Neutrophil (primary cell): Measurements from ENCODE around the gene SLC37A2.
"Not testable (repeated sequence)": the region's sequence is repeated elsewhere in the genome, so short reads cannot be mapped to it uniquely, and the experiment has no call there.

Experiments
- H3K27ac ChIP-seq: fragments of 200-600 bp; sonication (generic); 2 replicates; pipeline ENCODE4 v1.5.1; 2016; ENCODE audit warnings: mild to moderate bottlenecking, moderate library complexity
- H3K27me3 ChIP-seq: fragments of 200-600 bp; sonication (generic); 2 replicates; pipeline ENCODE4 v1.6.0; 2016; ENCODE audit warnings: mild to moderate bottlenecking
- H3K36me3 ChIP-seq: fragments of 200-600 bp; sonication (generic); 2 replicates; pipeline ENCODE4 v1.5.1; 2017
- H3K4me1 ChIP-seq, 2 experiments: fragments of 200-600 bp in 1 of 2; sonication (generic) in 1 of 2; 1 replicate in 1 of 2; 2 replicates in 1 of 2; pipeline versions ENCODE4 v1.5.1 to v1.6.1; 2013 to 2016; ENCODE audit warnings: low read depth in 1 of 2, low read length in 1 of 2, mild to moderate bottlenecking in 1 of 2, moderate library complexity in 1 of 2; ENCODE audit not compliant: control insufficient read depth in 1 of 2, insufficient read depth in 1 of 2
- H3K4me3 ChIP-seq, 2 experiments: fragments of 200-600 bp in 1 of 2; sonication (generic) in 1 of 2; 1 replicate in 1 of 2; 2 replicates in 1 of 2; pipeline ENCODE4 v1.5.1; 2013 to 2016; ENCODE audit warnings: low read depth in 1 of 2, low read length in 1 of 2, mild to moderate bottlenecking in 1 of 2, moderate library complexity in 1 of 2
- H3K9me3 ChIP-seq: fragments of 200-600 bp; sonication (generic); 2 replicates; pipeline ENCODE4 v1.5.1; 2016
- TF ChIP-seq, protein P1 (sequence below): fragments of 200-600 bp; sonication (generic); IDR thresholded peaks from 2 replicates; pipeline ENCODE4 v1.5.1; 2016; ENCODE audit warnings: antibody characterized with exemption

The SLC37A2 gene

DNA sequence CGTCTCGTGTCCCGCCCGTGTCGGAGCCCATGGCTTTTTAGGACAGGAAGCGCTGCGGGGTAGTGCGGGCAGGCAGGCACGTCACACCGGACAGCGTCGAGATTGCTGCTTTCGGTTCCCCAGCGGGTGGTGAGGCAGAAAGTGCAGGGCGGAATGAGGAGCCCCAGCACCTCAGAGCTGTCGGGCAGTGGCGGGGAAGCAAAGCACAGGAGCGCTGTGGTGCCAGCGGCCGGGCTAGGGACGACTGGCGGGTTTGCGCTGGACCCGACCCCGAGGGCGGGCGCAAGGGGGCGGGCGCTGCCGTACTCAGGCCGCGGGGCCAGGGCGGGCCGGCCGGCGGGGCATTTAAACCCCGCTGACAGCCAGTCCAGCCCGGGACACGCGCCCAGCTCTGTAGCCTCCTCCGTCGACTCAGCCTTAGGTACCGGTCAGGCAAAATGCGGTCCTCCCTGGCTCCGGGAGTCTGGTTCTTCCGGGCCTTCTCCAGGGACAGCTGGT is at the start of gene SLC37A2:
TSS of gene SLC37A2 (plus strand) at position 375 of the 498 bp plus-strand sequence. CDS start at position 438, 63 bp downstream.
- TF ChIP-seq, protein P1, sequence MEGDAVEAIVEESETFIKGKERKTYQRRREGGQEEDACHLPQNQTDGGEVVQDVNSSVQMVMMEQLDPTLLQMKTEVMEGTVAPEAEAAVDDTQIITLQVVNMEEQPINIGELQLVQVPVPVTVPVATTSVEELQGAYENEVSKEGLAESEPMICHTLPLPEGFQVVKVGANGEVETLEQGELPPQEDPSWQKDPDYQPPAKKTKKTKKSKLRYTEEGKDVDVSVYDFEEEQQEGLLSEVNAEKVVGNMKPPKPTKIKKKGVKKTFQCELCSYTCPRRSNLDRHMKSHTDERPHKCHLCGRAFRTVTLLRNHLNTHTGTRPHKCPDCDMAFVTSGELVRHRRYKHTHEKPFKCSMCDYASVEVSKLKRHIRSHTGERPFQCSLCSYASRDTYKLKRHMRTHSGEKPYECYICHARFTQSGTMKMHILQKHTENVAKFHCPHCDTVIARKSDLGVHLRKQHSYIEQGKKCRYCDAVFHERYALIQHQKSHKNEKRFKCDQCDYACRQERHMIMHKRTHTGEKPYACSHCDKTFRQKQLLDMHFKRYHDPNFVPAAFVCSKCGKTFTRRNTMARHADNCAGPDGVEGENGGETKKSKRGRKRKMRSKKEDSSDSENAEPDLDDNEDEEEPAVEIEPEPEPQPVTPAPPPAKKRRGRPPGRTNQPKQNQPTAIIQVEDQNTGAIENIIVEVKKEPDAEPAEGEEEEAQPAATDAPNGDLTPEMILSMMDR = peak; percentile 56
- H3K9me3 ChIP-seq = no peaks in the 10 kb centered on the region
- peaks cover 77% of the 10 kb centered on the region for H3K27me3 ChIP-seq
- no peaks in the 10 kb centered on the region for H3K36me3 ChIP-seq
- peak within 1 kb of the TSS; percentile 75 for H3K27ac ChIP-seq
- H3K4me1 ChIP-seq = peaks cover 3 to 8% of the 10 kb centered on the region in 2 experiments
- peak within 1 kb of the TSS; percentile 56 to 65 for H3K4me3 ChIP-seq

DNA sequence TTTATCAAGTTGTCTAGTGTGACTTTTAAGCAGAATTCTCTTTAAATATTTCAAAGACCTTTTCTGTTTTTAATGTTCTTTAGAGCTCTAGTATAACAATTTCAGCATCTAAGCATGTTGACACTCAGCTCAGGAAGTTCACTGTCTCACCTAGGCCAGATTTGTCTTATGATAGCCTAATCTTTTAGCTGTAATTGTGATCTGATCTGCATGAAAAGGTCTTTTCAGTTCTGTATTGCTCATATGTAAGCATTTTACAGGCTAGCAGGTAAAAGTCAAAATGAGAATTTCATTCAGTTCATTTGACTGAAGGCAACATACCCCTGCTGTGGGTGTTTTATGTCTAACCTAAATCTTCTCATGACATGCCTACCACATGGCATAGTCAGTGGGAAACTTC is 46.7 kb upstream of the SLC37A2 start:
- no peaks in the 10 kb centered on the region for H3K9me3 ChIP-seq
- no peaks in the 10 kb centered on the region for H3K36me3 ChIP-seq
- H3K4me3 ChIP-seq = no peak overlapping the region
- no peaks in the 10 kb centered on the region for H3K4me1 ChIP-seq
- no peaks in the 10 kb centered on the region for H3K27me3 ChIP-seq
- TF ChIP-seq, protein P1 = no peak
- H3K27ac ChIP-seq = no peak overlapping the region

- no peaks in the 10 kb centered on the region for H3K4me1 ChIP-seq
- H3K27ac ChIP-seq = no peak overlapping the region
- no peaks in the 10 kb centered on the region for H3K36me3 ChIP-seq
- TF ChIP-seq, protein P1 = no peak
- no peak overlapping the region for H3K4me3 ChIP-seq
- H3K27me3 ChIP-seq = no peaks in the 10 kb centered on the region
- no peaks in the 10 kb centered on the region for H3K9me3 ChIP-seq
Measured at GRCh38 chr11:125020342-125020741, 42.8 kb upstream of the SLC37A2 start.

DNA sequence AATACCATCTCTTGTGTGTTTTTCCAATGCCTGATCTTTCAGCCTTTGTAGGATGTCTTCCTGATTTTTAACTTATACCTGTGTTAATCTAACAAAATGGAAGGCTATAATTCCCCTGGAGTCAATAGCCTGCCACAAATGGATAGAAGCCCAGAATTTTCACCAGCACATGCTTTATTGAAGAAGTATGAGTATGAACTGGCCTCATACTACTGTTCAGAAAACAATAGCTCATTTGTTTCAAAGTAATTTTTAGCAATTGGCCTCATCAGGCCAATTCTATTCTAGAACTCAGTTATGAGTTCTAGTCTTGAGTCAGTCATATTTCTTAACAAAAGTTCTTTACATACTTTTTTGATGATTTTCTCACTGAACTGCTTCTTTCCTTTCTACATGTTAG is 40.6 kb upstream of the SLC37A2 start:
- Histone ChIP-seq H3K4me1 (no peaks in the 10 kb centered on the region), H3K27me3 (no peaks in the 10 kb centered on the region), H3K9me3 (no peaks in the 10 kb centered on the region), H3K27ac (no peak overlapping the region), H3K36me3 (no peaks in the 10 kb centered on the region), H3K4me3 (no peak overlapping the region)
- TF ChIP-seq, protein P1 = no peak

GRCh38 chr11:125025968-125026367 is 37.1 kb upstream of the SLC37A2 start:
- Histone ChIP-seq H3K27ac (no peak overlapping the region), H3K4me3 (no peak overlapping the region), H3K36me3 (no peaks in the 10 kb centered on the region), H3K27me3 (no peaks in the 10 kb centered on the region), H3K4me1 (no peaks in the 10 kb centered on the region), H3K9me3 (no peaks in the 10 kb centered on the region)
- TF ChIP-seq, protein P1 = no peak

GRCh38 chr11:125029431-125029830 is 33.7 kb upstream of the SLC37A2 start:
- not testable (repeated sequence) for H3K9me3 ChIP-seq, H3K36me3 ChIP-seq, H3K27ac ChIP-seq, H3K4me3 ChIP-seq, H3K27me3 ChIP-seq, H3K4me1 ChIP-seq
